ENCODE data around the gene NR3C2.

NR3C2 gene

GRCh38 chr4:148118179-148118578 is 324.0 kb downstream of the NR3C2 start:
- Mint-ChIP-seq H3K4me1 (ENCODE audit: low read depth) (peaks cover 33% of the 10 kb centered on the region), H3K27ac (no peak overlapping the region), H3K4me3 (no peak overlapping the region), H3K9me3 (peaks cover 7% of the 10 kb centered on the region), H3K36me3 (ENCODE audit: low read depth) (peaks cover 53% of the 10 kb centered on the region), H3K27me3 (no peaks in the 10 kb centered on the region)
- no peak for DNase-seq

GRCh38 chr4:148116969-148117368 is 325.2 kb downstream of the NR3C2 start:
- Mint-ChIP-seq H3K27me3 (no peaks in the 10 kb centered on the region), H3K36me3 (ENCODE audit: low read depth) (peaks cover 50% of the 10 kb centered on the region), H3K9me3 (no peaks in the 10 kb centered on the region), H3K27ac (no peak overlapping the region), H3K4me1 (ENCODE audit: low read depth) (peaks cover 41% of the 10 kb centered on the region), H3K4me3 (no peak overlapping the region)
- DNase-seq = no peak

GRCh38 chr4:148116264-148116663 is 325.9 kb downstream of the NR3C2 start:
- no peak for DNase-seq
- peaks cover 54% of the 10 kb centered on the region for H3K36me3 Mint-ChIP-seq (ENCODE audit: low read depth)
- H3K9me3 Mint-ChIP-seq = no peaks in the 10 kb centered on the region
- H3K27me3 Mint-ChIP-seq = no peaks in the 10 kb centered on the region
- peaks cover 48% of the 10 kb centered on the region for H3K4me1 Mint-ChIP-seq (ENCODE audit: low read depth)
- no peak overlapping the region for H3K4me3 Mint-ChIP-seq
- H3K27ac Mint-ChIP-seq = no peak overlapping the region

- peaks cover 55% of the 10 kb centered on the region for H3K4me1 Mint-ChIP-seq (ENCODE audit: low read depth)
- no peaks in the 10 kb centered on the region for H3K9me3 Mint-ChIP-seq
- no peak overlapping the region for H3K27ac Mint-ChIP-seq
- H3K36me3 Mint-ChIP-seq (ENCODE audit: low read depth) = peaks cover 57% of the 10 kb centered on the region
- DNase-seq = no peak
- no peaks in the 10 kb centered on the region for H3K27me3 Mint-ChIP-seq
- H3K4me3 Mint-ChIP-seq = no peak overlapping the region
Measured at GRCh38 chr4:148114436-148114835, 327.8 kb downstream of the NR3C2 start.

- H3K4me3 Mint-ChIP-seq = no peak overlapping the region
- peaks cover 58% of the 10 kb centered on the region for H3K36me3 Mint-ChIP-seq (ENCODE audit: low read depth)
- no peaks in the 10 kb centered on the region for H3K27me3 Mint-ChIP-seq
- H3K9me3 Mint-ChIP-seq = no peaks in the 10 kb centered on the region
- H3K4me1 Mint-ChIP-seq (ENCODE audit: low read depth) = peaks cover 42% of the 10 kb centered on the region
- DNase-seq = no peak
- peak overlapping the region; percentile 13 for H3K27ac Mint-ChIP-seq
Measured at GRCh38 chr4:148112231-148112982, 329.8 kb downstream of the NR3C2 start.

- Mint-ChIP-seq H3K27ac (no peak overlapping the region), H3K36me3 (ENCODE audit: low read depth) (peaks cover 78% of the 10 kb centered on the region), H3K9me3 (no peaks in the 10 kb centered on the region), H3K4me3 (no peak overlapping the region), H3K4me1 (ENCODE audit: low read depth) (peaks cover 42% of the 10 kb centered on the region), H3K27me3 (no peaks in the 10 kb centered on the region)
- no peak for DNase-seq
Measured at GRCh38 chr4:148110169-148110568, 332.0 kb downstream of the NR3C2 start.

- H3K27ac Mint-ChIP-seq = no peak overlapping the region
- H3K27me3 Mint-ChIP-seq = no peaks in the 10 kb centered on the region
- no peak overlapping the region for H3K4me3 Mint-ChIP-seq
- H3K9me3 Mint-ChIP-seq = no peaks in the 10 kb centered on the region
- H3K4me1 Mint-ChIP-seq (ENCODE audit: low read depth) = peaks cover 46% of the 10 kb centered on the region
- no peak for DNase-seq
- peaks cover 79% of the 10 kb centered on the region for H3K36me3 Mint-ChIP-seq (ENCODE audit: low read depth)
Measured at GRCh38 chr4:148109216-148109615, 333.0 kb downstream of the NR3C2 start.

- Mint-ChIP-seq H3K36me3 (ENCODE audit: low read depth) (peaks cover 78% of the 10 kb centered on the region), H3K27ac (no peak overlapping the region), H3K27me3 (no peaks in the 10 kb centered on the region), H3K9me3 (no peaks in the 10 kb centered on the region), H3K4me1 (ENCODE audit: low read depth) (peaks cover 50% of the 10 kb centered on the region), H3K4me3 (no peak overlapping the region)
- DNase-seq = no peak
Measured at GRCh38 chr4:148108766-148109165, 333.4 kb downstream of the NR3C2 start.

- Mint-ChIP-seq H3K27ac (no peak overlapping the region), H3K9me3 (no peaks in the 10 kb centered on the region), H3K4me1 (ENCODE audit: low read depth) (peaks cover 41% of the 10 kb centered on the region), H3K4me3 (no peak overlapping the region), H3K36me3 (ENCODE audit: low read depth) (peaks cover 55% of the 10 kb centered on the region), H3K27me3 (no peaks in the 10 kb centered on the region)
- DNase-seq = no peak
Measured at GRCh38 chr4:148103597-148104355, 338.4 kb downstream of the NR3C2 start.

GRCh38 chr4:148101790-148102189 is 340.4 kb downstream of the NR3C2 start:
- Mint-ChIP-seq H3K27ac (no peak overlapping the region), H3K9me3 (no peaks in the 10 kb centered on the region), H3K4me1 (ENCODE audit: low read depth) (peaks cover 39% of the 10 kb centered on the region), H3K36me3 (ENCODE audit: low read depth) (peaks cover 44% of the 10 kb centered on the region), H3K4me3 (no peak overlapping the region), H3K27me3 (no peaks in the 10 kb centered on the region)
- no peak for DNase-seq

GRCh38 chr4:148101235-148101634 is 341.0 kb downstream of the NR3C2 start:
- Mint-ChIP-seq H3K36me3 (ENCODE audit: low read depth) (peaks cover 39% of the 10 kb centered on the region), H3K4me1 (ENCODE audit: low read depth) (peaks cover 38% of the 10 kb centered on the region), H3K27ac (no peak overlapping the region), H3K27me3 (no peaks in the 10 kb centered on the region), H3K9me3 (no peaks in the 10 kb centered on the region), H3K4me3 (no peak overlapping the region)
- no peak for DNase-seq

- no peak overlapping the region for H3K4me3 Mint-ChIP-seq
- H3K27ac Mint-ChIP-seq = no peak overlapping the region
- no peak for DNase-seq
- H3K36me3 Mint-ChIP-seq (ENCODE audit: low read depth) = peaks cover 14% of the 10 kb centered on the region
- peaks cover 20% of the 10 kb centered on the region for H3K4me1 Mint-ChIP-seq (ENCODE audit: low read depth)
- no peaks in the 10 kb centered on the region for H3K9me3 Mint-ChIP-seq
- H3K27me3 Mint-ChIP-seq = no peaks in the 10 kb centered on the region
Measured at GRCh38 chr4:148097801-148098200, 344.4 kb downstream of the NR3C2 start.

- Mint-ChIP-seq H3K9me3 (no peaks in the 10 kb centered on the region), H3K4me3 (no peak overlapping the region), H3K4me1 (ENCODE audit: low read depth) (peaks cover 4% of the 10 kb centered on the region), H3K27ac (no peak overlapping the region), H3K27me3 (no peaks in the 10 kb centered on the region), H3K36me3 (ENCODE audit: low read depth) (peaks cover 18% of the 10 kb centered on the region)
- no peak for DNase-seq
Measured at GRCh38 chr4:148095346-148095923, 346.8 kb downstream of the NR3C2 start.

- H3K4me1 Mint-ChIP-seq (ENCODE audit: low read depth) = peaks cover 3% of the 10 kb centered on the region
- no peak overlapping the region for H3K4me3 Mint-ChIP-seq
- H3K27me3 Mint-ChIP-seq = no peaks in the 10 kb centered on the region
- no peak overlapping the region for H3K27ac Mint-ChIP-seq
- no peak for DNase-seq
- H3K36me3 Mint-ChIP-seq (ENCODE audit: low read depth) = peaks cover 26% of the 10 kb centered on the region
- no peaks in the 10 kb centered on the region for H3K9me3 Mint-ChIP-seq
Measured at GRCh38 chr4:148094149-148094548, 348.1 kb downstream of the NR3C2 start.

GRCh38 chr4:148093065-148093464 is 349.1 kb downstream of the NR3C2 start:
- Mint-ChIP-seq H3K27ac (no peak overlapping the region), H3K27me3 (no peaks in the 10 kb centered on the region), H3K9me3 (no peaks in the 10 kb centered on the region), H3K4me3 (no peak overlapping the region), H3K36me3 (ENCODE audit: low read depth) (peaks cover 28% of the 10 kb centered on the region), H3K4me1 (ENCODE audit: low read depth) (peaks cover 4% of the 10 kb centered on the region)
- no peak for DNase-seq
